Psoas muscle (tissue), 8 donors: Measurements from ENCODE around the gene SLC4A3. TPM values are rescaled to one million over a fixed set of nuclear protein-coding genes. Genes with fewer than 3 reads are reported as not detected.

Source experiments
- ATAC-seq, 4 donors: fragments of 200-7000 bp; cut with Tn5 transposase; one replicate each; pipeline ENCODE4 v1.9.1; 2020; ENCODE audit warnings: moderate library complexity in 3 of 4, mild to moderate bottlenecking in 2 of 4
- DNase-seq, 2 donors: peaks; one replicate each; pipeline ENCODE4 v3.0.0-alpha.2; 2020
- H3K27ac ChIP-seq: fragments of 200-600 bp; one replicate; pipeline ENCODE4 v1.8.0; 2022
- H3K27me3 ChIP-seq, 3 donors: fragments of 200-600 bp in 1 of 3; one replicate each; pipeline versions ENCODE4 v1.6.1 to v1.8.0; 2013 to 2022; ENCODE audit warnings: low read length in 2 of 3, mild to moderate bottlenecking in 2 of 3, moderate library complexity in 1 of 3; ENCODE audit not compliant: insufficient read depth in 3 of 3
- H3K36me3 ChIP-seq, 2 donors: fragments of 200-600 bp in 1 of 2; one replicate each; pipeline versions ENCODE4 v1.6.1 to v1.8.0; 2013 to 2022; ENCODE audit warnings: low read depth in 1 of 2, mild to moderate bottlenecking in 1 of 2, moderate library complexity in 1 of 2; ENCODE audit not compliant: insufficient read depth in 1 of 2
- H3K4me1 ChIP-seq: fragments of 200-600 bp; one replicate; pipeline ENCODE4 v1.8.0; 2022
- H3K4me3 ChIP-seq: fragments of 200-600 bp; one replicate; pipeline ENCODE4 v1.8.0; 2022; ENCODE audit warnings: mild to moderate bottlenecking
- H3K9me3 ChIP-seq: fragments of 200-600 bp; one replicate; pipeline ENCODE4 v1.8.0; 2022
- WGBS, 3 donors: extraction: QIAGEN DNeasy Blood & Tissue Kit; methylation state at CpG; one replicate each; pipeline versions ENCODE4 v1.1.6 to v1.1.7; 2013; 5-methylcytosine and 5-hydroxymethylcytosine counted together
- intact Hi-C, 2 donors: fragments of 100-400 bp; cut with DNase I; formaldehyde crosslinking; loops; one replicate each; pipeline versions ENCODE4 v1.11.0 to v1.14.2; 2022
- polyA plus RNA-seq, 3 donors: library from polyadenylated mRNA; stranded (reverse); fragments of 200-250 nt; gene quantifications; one replicate each; pipeline ENCODE4 v1.2.3, GENCODE V29; 2013
- total RNA-seq, 4 donors: library from RNA; stranded (reverse); fragmentation: NEBNext Ultra II Directional in 2 of 4; extraction: Animal tissue kit (Norgen Biotek cat#: 25700) in 2 of 4; gene quantifications; one replicate each; pipeline versions ENCODE4 v1.2.1 to v1.2.4, GENCODE V29; 2021 to 2023
- TF ChIP-seq, protein P1 (sequence below): fragments of 200-600 bp; IDR thresholded peaks from one replicate; pipeline ENCODE4 v1.8.0; 2022; ENCODE audit warnings: antibody characterized with exemption
- donor health status: healthy with polysubstance abuse.
- donor health status: DM: no; HTN: no; CAD: no; lungs with moderate emphysema.
- donor health status: Bipolar disorder and iron deficiency.
- donor health status: healthy.
- donor health status: DM: yes; HTN: yes; CAD: no.
- donor health status: DM: no; HTN: no; CAD: no.
- donor health status: DM: no; HTN: no; CAD: no.
- donor health status: DM: yes; HTN: yes; CAD: no.

SLC4A3 gene
- total and polyA plus RNA-seq, 7 donors = 0.40 to 1.4 (median 0.60) TPM

- H3K27ac ChIP-seq = no peak overlapping the region
- H3K36me3 ChIP-seq = no peaks in the 10 kb centered on the region
- DNase-seq (no peak), ATAC-seq (no peak)
- peaks cover 9% of the 10 kb centered on the region for H3K4me1 ChIP-seq
- H3K4me3 ChIP-seq = no peak overlapping the region
- no peaks in the 10 kb centered on the region for H3K9me3 ChIP-seq
- TF ChIP-seq, protein P1, sequence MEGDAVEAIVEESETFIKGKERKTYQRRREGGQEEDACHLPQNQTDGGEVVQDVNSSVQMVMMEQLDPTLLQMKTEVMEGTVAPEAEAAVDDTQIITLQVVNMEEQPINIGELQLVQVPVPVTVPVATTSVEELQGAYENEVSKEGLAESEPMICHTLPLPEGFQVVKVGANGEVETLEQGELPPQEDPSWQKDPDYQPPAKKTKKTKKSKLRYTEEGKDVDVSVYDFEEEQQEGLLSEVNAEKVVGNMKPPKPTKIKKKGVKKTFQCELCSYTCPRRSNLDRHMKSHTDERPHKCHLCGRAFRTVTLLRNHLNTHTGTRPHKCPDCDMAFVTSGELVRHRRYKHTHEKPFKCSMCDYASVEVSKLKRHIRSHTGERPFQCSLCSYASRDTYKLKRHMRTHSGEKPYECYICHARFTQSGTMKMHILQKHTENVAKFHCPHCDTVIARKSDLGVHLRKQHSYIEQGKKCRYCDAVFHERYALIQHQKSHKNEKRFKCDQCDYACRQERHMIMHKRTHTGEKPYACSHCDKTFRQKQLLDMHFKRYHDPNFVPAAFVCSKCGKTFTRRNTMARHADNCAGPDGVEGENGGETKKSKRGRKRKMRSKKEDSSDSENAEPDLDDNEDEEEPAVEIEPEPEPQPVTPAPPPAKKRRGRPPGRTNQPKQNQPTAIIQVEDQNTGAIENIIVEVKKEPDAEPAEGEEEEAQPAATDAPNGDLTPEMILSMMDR = no peak
- WGBS, 3 donors = 82 to 83% (median 83%) methylated on average over 11 of the region's 11 CpGs
- no peaks in the 10 kb centered on the region for H3K27me3 ChIP-seq
- intact Hi-C loops = no loop called here
These were observed 35.8 kb downstream of the SLC4A3 start for GRCh38 chr2:219663116-219663762.

GRCh38 chr2:219664041-219664440, 36.6 kb downstream of the SLC4A3 start:
- no peak overlapping the region for H3K4me3 ChIP-seq
- peaks cover 9% of the 10 kb centered on the region for H3K4me1 ChIP-seq
- no peak for DNase-seq
- no peak overlapping the region for H3K27ac ChIP-seq
- no peaks in the 10 kb centered on the region for H3K27me3 ChIP-seq
- 87 to 97% (median 94%) methylated on average over 5 of the region's 5 CpGs for WGBS, 3 donors
- no peak for ATAC-seq
- no peaks in the 10 kb centered on the region for H3K36me3 ChIP-seq
- intact Hi-C loops = no loop called here
- TF ChIP-seq, protein P1 = no peak
- H3K9me3 ChIP-seq = no peaks in the 10 kb centered on the region

DNA sequence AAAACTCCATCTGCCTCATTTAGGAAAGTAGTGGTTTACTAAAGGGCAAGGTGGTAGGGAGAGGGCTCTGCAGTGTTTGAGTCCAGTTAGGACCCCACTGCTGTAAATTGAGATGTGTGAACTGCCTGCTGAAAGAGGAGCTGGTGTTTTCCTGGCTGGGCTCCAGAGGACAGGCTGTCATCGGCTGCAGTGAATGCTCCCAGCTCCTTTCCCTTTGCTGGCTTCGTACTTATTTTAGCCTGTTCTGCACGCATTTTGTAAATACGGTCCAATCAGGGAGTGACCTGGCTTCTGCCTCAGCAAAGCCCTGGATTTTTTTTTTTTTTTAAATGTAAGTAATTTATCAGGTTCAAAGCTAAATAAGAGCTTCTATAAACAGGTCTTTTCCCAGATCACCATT, 37.5 kb downstream of the SLC4A3 start:
- Histone ChIP-seq H3K4me1 (peaks cover 9% of the 10 kb centered on the region), H3K4me3 (no peak overlapping the region), H3K36me3 (no peaks in the 10 kb centered on the region), H3K9me3 (no peaks in the 10 kb centered on the region), H3K27ac (no peak overlapping the region), H3K27me3 (no peaks in the 10 kb centered on the region)
- intact Hi-C loops = no loop called here
- ATAC-seq (peak; percentile 64 to 90 (median 74)), DNase-seq (peak in 1 of 2 donors; percentile 72)
- TF ChIP-seq, protein P1 = no peak
- 7 to 15% (median 15%) methylated on average over 4 of the region's 4 CpGs for WGBS, 3 donors

GRCh38 chr2:219665926-219666325, 38.5 kb downstream of the SLC4A3 start:
- Histone ChIP-seq H3K27me3 (no peaks in the 10 kb centered on the region), H3K27ac (no peak overlapping the region), H3K4me3 (no peak overlapping the region), H3K36me3 (no peaks in the 10 kb centered on the region), H3K4me1 (peaks cover 9% of the 10 kb centered on the region), H3K9me3 (no peaks in the 10 kb centered on the region)
- no peak for DNase-seq
- TF ChIP-seq, protein P1 = no peak
- intact Hi-C loops = no loop called here
- WGBS, 3 donors = 75 to 85% (median 81%) methylated on average over 6 of the region's 6 CpGs
- ATAC-seq = no peak

DNA sequence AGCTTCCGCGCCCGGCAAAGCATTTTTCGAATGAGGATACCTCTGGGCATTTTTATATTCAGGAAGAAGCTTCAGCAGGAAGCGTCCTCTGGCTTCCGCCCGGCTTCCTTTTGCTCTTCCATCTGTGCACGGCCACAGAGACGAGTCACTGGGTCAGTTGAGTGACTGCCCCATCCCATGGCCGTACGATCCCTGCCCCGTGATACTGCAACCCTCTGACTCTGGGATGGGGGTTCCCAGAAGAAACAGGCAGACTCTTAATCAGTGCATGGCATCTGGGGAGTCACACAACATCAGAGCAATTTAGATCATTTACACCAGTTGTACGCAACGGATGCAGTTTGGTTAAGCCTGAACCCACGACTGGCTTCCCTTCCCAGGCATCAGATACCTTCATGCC, 40.9 kb downstream of the SLC4A3 start:
- H3K4me1 ChIP-seq = peaks cover 9% of the 10 kb centered on the region
- H3K9me3 ChIP-seq = no peaks in the 10 kb centered on the region
- no peaks in the 10 kb centered on the region for H3K36me3 ChIP-seq
- 78 to 84% (median 83%) methylated on average over 15 of the region's 15 CpGs for WGBS, 3 donors
- no peak overlapping the region for H3K4me3 ChIP-seq
- ATAC-seq = no peak
- DNase-seq = no peak
- intact Hi-C loops = no loop called here
- no peak overlapping the region for H3K27ac ChIP-seq
- H3K27me3 ChIP-seq = no peaks in the 10 kb centered on the region
- TF ChIP-seq, protein P1 = no peak
